Fibroblast of gingiva (primary cell): ENCODE data around the gene LARGE1.

Experiments
- DNase-seq: peaks from one replicate; pipeline ENCODE4 v3.0.0-alpha.2; 2011; ENCODE audit warnings: low read depth

LARGE1 gene

GRCh38 chr22:33720166-33720878 is 200.0 kb downstream of the LARGE1 start:
- no peak for DNase-seq

GRCh38 chr22:33717694-33718396 is 202.4 kb downstream of the LARGE1 start:
- DNase-seq, result no peak

GRCh38 chr22:33715237-33715985 is 204.9 kb downstream of the LARGE1 start:
- no peak for DNase-seq

GRCh38 chr22:33710326-33710725 is 209.9 kb downstream of the LARGE1 start:
- no peak for DNase-seq

GRCh38 chr22:33707581-33707980 is 212.7 kb downstream of the LARGE1 start:
- no peak for DNase-seq

GRCh38 chr22:33706100-33706499 is 214.2 kb downstream of the LARGE1 start:
- DNase-seq, result no peak

GRCh38 chr22:33699176-33699575 is 221.1 kb downstream of the LARGE1 start:
- no peak for DNase-seq

- no peak for DNase-seq
Observed at GRCh38 chr22:33697640-33698039, 222.6 kb downstream of the LARGE1 start.

GRCh38 chr22:33691057-33691630 is 229.1 kb downstream of the LARGE1 start:
- DNase-seq, result no peak

- no peak for DNase-seq
Observed at GRCh38 chr22:33688903-33689302, 231.4 kb downstream of the LARGE1 start.

- no peak for DNase-seq
Observed at GRCh38 chr22:33687464-33687863, 232.8 kb downstream of the LARGE1 start.

- DNase-seq, result no peak
Observed at GRCh38 chr22:33684087-33684486, 236.2 kb downstream of the LARGE1 start.

- no peak for DNase-seq
Observed at GRCh38 chr22:33682927-33683326, 237.3 kb downstream of the LARGE1 start.

GRCh38 chr22:33680632-33681031 is 239.6 kb downstream of the LARGE1 start:
- no peak for DNase-seq

GRCh38 chr22:33678523-33678922 is 241.8 kb downstream of the LARGE1 start:
- no peak for DNase-seq

- DNase-seq, result no peak
Observed at GRCh38 chr22:33677536-33677935, 242.7 kb downstream of the LARGE1 start.

GRCh38 chr22:33674357-33674756 is 245.9 kb downstream of the LARGE1 start:
- DNase-seq, result no peak

GRCh38 chr22:33669746-33670145 is 250.5 kb downstream of the LARGE1 start:
- no peak for DNase-seq

- DNase-seq, result no peak
Observed at GRCh38 chr22:33666961-33667619, 253.2 kb downstream of the LARGE1 start.

GRCh38 chr22:33666279-33666960 is 253.9 kb downstream of the LARGE1 start:
- DNase-seq, result no peak

GRCh38 chr22:33659448-33659847 is 260.8 kb downstream of the LARGE1 start:
- peak; percentile 35 for DNase-seq
